HFF-Myc (cell line): ENCODE results near the gene KRT17.
A peak's percentile ranks its signal among the peaks of the same experiment; 100 is the strongest.
"Not testable (repeated sequence)": the region's sequence is repeated elsewhere in the genome, so short reads cannot be mapped to it uniquely, and the experiment has no call there.

Experiments
- DNase-seq: peaks from one replicate; pipeline ENCODE4 v3.0.0-alpha.2; 2011; ENCODE audit warnings: low read depth; ENCODE audit errors: extremely low read depth
- H3K4me3 ChIP-seq: replicated peaks from 2 replicates; pipeline ENCODE4 v1.5.1; 2011; ENCODE audit warnings: low read depth, mild to moderate bottlenecking, control low read depth, low read length
- CTCF ChIP-seq: IDR thresholded peaks from 2 replicates; pipeline ENCODE4 v1.5.1; 2012; ENCODE audit warnings: mild to moderate bottlenecking, low read depth, low read length, control low read depth; ENCODE audit errors: missing control alignments

KRT17 gene

GRCh38 chr17:41613277-41614082 is 10.9 kb downstream of the KRT17 start:
- TF ChIP-seq CTCF: no peak

GRCh38 chr17:41612376-41613160 is 11.8 kb downstream of the KRT17 start, which contains the start of gene KRT16:
TSS of gene KRT16 (minus strand) at chr17:41612767. CDS start at chr17:41612688, 79 bp downstream.
- not testable (repeated sequence) for H3K4me3 ChIP-seq, DNase-seq

More at GRCh38 chr17:41613277-41614082, 10.9 kb downstream of the KRT17 start:
- no peak for DNase-seq
- no peak overlapping the region for H3K4me3 ChIP-seq

- no peak overlapping the region for H3K4me3 ChIP-seq
- no peak for DNase-seq
- no peak for TF ChIP-seq CTCF
Measured at GRCh38 chr17:41610965-41611640, 13.3 kb downstream of the KRT17 start.

GRCh38 chr17:41610061-41610517 is 14.3 kb downstream of the KRT17 start:
- peak; percentile 29 for TF ChIP-seq CTCF
- not testable (repeated sequence) for H3K4me3 ChIP-seq, DNase-seq

- not testable (repeated sequence) for DNase-seq, H3K4me3 ChIP-seq
Measured at GRCh38 chr17:41606930-41607329, 17.4 kb downstream of the KRT17 start.

GRCh38 chr17:41602524-41602923 is 21.9 kb downstream of the KRT17 start:
- no peak for TF ChIP-seq CTCF
- H3K4me3 ChIP-seq: no peak overlapping the region
- DNase-seq: no peak

GRCh38 chr17:41600318-41600717 is 24.1 kb downstream of the KRT17 start:
- H3K4me3 ChIP-seq: no peak overlapping the region
- DNase-seq: no peak
- TF ChIP-seq CTCF: no peak
